Jurkat, Clone E6-1 (cell line): ENCODE measurements around the gene NIPAL3. TPM values are rescaled to one million over a fixed set of nuclear protein-coding genes. Genes with fewer than 3 reads are reported as not detected.

Experiments used
- DNase-seq: peaks from one replicate; pipeline ENCODE4 v3.0.0-alpha.2; 2011; ENCODE audit warnings: low read depth, low spot score
- H3K4me3 ChIP-seq: 2 replicates; pipeline ENCODE4 v1.5.1; 2011; ENCODE audit warnings: mild to moderate bottlenecking, low read length, control low read depth, moderate library complexity
- polyA plus RNA-seq: library from polyadenylated mRNA; unstranded; fragments of >200 nt; gene quantifications from one replicate; pipeline ENCODE4 v1.2.1, GENCODE V29; 2012; ENCODE audit warnings: missing spikeins; ENCODE audit not compliant: insufficient read length, insufficient read depth

The NIPAL3 gene
- polyA plus RNA-seq = 15.5 TPM

DNA sequence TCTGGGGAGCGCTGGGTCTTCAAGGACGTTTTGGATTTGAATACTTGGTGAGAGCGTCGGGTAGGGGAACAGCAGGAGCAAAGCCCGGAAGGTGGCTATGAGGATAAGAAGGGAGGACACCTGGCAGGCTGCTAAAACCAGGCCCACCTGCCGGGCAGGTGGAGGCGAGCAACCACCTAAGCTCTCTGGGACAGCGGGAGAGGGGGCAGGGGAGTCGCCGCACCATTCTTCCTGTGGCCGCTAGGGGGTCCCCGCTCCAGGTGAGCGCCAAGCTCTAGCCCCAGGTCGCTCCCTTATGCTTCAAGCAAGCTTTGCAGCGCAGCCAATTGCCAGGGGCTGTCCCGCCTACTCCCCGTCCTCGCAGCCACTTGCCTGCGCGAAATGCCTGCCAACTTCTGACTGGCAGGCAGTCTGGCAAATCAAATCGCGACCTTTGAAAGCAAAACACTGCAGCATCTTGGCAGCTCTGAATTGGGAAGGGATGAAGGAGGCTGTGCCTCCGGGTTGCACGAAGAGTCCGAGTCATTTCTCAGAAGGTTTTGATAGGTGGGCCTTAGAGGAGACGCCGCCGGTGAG, at the start of gene NIPAL3:
NIPAL3 (plus strand) TSS at position 469 of the 576 bp plus-strand sequence. CDS start 3,746 bp downstream, outside the sequence.
- peak; percentile 99 for DNase-seq
- peak within 1 kb of the TSS; percentile 87 for H3K4me3 ChIP-seq

DNA sequence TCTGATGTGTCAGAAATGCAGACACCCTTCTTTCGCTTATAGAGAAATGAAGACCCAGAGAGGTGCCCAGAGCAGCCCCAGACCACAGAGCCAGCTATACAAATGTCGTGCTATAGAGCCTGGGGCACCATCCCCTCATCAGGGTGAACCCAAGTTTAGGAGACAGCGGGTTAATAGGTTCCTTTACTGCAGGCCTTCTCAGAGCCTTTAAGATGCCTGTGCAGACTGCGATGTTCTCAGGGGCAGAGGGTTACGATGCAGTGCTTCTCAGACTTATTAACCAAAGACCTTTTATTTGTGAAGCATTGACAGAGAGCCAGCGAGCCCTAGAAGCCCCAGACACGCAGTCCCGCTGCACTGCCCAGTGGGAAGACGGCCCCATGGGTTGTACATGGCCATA, 48.9 kb upstream of the NIPAL3 start:
- no peak overlapping the region for H3K4me3 ChIP-seq
- no peak for DNase-seq

DNA sequence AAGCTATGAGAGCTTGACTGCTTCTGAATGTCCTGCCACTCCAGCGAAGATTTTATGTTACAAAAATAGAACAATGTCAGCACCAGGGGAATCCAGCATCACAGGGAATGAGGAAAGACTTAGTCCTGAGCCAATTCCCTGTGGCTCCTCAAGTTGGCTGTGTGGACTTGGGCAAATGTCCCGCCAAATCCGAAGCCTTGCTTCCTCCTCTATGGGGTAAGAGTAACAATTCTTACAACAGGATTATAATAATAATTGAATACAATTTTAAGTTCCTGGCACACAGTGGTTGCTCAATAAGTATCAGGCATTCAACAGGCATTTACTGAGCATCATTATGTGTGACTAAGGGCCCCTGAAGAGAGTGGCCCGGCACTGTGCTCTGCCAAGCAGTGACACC, 46.4 kb upstream of the NIPAL3 start:
- DNase-seq = no peak
- H3K4me3 ChIP-seq = no peak overlapping the region

DNA sequence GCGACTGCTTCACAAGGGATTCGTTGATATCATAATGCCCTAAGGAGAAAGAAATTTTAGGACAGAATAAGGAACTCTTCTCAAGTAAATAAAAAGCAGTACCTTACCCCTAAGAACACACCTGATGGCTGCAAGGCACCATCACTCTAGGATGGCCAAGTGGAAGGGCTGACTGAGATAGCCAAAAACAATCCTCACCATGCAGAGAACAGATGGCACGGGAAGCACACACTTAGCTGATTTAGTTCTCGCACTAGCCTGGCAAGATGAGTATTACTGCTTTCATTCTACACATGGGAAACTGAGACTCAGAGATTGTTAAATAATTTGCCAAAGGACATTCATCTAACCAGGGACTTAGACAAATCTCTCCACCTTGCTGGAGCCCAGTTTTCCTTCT, 45.8 kb upstream of the NIPAL3 start:
- no peak overlapping the region for H3K4me3 ChIP-seq
- no peak for DNase-seq

DNA sequence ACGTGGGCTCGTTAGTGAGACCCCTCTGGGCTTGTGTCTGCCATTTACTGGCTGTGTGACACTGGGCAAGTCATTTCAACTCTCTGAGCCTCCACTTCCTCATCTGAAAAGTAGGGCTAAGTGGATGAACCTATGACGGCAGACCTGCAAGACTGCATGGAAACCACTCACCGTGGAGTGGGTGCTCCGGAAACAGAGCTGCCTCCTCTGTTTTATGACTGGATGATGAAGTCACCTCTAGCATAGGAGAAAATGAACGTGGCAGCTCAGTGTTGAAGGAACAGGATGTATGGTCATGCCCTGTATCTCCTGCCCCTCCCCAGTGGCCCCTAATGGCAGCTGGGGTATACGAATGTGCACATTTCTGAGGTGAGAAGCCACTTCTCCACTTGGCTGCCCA, 42.6 kb upstream of the NIPAL3 start:
- DNase-seq = no peak
- H3K4me3 ChIP-seq = no peak overlapping the region

DNA sequence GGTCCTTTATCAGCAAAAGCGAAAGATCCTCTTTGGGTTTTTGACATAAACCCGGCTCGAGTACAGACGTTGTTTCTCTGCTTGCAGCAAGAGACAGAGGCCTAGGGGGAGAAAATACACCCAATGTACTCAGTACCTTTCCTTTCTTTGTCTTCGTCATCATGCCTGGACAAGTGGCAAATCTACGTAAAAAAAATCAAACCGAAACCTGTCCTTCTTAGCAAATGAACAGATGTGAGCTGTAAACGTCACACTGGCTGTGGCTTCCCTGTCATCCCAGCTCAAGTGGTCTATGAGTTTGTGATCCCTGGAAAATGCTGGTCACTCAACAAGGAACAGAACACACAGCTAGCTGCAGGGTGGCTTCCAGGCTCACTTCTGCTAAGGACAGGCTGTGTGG, 41.9 kb upstream of the NIPAL3 start:
- no peak overlapping the region for H3K4me3 ChIP-seq
- DNase-seq = no peak

DNA sequence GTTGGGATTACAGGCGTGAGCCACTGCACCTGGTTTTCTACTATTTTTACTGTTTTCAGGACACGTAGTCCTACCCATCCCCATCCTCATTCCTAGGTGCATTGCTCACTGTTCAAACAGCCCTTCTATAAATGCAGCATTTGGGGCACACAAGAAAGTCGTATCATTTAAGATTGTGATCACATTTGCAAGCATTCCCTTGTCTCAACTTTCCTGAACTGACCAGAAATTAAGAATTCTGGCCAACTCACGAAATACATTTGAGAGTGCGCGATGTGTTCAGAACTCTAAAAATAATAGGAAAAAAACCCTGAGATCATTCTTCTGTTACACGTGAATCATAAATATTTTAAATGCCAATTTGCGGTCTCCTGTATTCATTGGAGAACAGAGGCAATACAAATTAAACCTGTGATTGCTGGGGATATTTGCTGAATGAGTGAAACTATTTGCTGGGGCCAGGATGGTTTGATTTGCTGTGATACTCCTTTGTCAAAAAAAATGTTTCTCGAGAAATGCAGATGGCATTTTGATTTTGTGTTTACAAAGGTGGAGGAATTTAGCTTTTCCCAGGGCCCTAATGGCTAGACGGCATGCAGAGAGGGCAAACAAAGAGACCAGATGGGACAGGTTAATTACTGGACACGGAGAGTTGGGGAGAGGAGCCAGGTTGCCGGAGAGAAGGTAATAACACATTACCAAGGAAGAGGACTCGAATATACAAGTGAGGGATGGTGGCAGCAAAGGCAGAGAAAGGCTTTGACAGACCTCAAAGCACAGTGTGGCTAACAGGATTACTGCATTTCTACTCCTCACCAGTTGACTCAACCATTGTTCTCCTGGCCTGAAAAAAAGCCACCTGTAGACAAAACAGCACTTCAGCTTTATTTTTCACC, 40.5 kb upstream of the NIPAL3 start:
- DNase-seq = no peak
- H3K4me3 ChIP-seq = no peak overlapping the region

DNA sequence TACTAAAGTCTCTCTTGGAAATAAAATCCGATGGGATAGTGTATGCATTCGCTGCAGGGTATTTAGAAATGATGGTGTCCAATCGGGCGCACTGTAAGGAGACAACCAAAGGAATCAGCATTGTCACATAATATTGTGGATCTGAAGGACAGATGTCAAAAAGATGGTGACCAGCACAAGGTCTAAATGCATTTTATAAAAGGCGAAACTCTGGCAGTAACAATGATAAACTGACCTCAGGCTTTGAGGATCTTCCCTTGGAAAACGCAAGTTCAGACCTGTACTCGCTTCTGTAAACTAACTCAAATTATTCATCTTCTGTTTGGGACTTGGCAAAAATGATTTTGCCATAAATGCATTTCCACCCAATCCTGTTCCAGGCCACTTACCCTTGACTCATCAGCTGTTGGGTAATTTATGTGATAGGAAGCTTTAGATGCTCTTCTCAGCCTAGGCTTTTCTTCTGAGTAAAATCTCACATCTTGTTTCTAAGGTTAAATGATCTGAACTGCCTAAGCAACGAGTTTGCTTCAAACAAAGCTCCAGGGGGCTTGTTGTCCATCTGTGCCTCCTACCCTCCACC, 35.8 kb upstream of the NIPAL3 start:
- H3K4me3 ChIP-seq = no peak overlapping the region
- no peak for DNase-seq

DNA sequence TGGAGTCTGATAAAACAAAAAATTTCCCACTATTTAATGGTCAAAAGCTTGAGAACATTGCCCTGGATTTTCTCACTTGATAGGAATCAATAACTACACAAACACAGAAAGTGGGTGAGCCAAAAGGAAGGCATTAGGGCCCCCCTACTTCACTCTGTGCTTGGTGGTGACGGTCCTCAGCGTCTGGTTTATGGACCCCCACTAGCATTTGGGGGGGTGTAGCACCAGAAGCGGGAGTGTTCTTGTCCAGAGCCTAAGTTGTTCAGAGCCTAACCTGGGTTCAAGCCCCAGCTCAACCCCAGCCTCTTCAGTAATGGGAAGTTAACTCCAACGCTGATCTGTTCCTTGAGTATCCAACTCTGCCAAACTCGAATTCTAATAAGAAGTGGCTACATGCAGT, 35.1 kb upstream of the NIPAL3 start:
- no peak overlapping the region for H3K4me3 ChIP-seq
- DNase-seq = no peak

DNA sequence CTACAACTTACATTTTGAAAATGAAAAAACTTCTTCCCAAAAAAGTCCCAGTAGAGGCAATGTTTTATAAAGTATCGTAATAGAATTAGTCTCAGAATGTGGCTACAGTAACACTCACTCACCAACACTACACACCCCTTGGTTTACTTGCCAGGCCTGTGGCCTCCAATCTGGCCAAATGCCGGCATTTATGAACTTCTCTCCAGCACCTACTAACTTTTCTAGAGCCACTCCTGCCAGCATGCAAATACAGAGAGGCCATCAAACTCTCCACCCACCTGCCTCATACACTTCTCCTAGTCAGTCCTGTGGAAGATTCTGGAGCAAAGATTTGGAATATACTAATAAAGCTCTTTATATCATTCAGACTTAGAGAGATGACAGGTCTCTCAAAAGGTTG, 34.3 kb upstream of the NIPAL3 start:
- H3K4me3 ChIP-seq = no peak overlapping the region
- DNase-seq = no peak

DNA sequence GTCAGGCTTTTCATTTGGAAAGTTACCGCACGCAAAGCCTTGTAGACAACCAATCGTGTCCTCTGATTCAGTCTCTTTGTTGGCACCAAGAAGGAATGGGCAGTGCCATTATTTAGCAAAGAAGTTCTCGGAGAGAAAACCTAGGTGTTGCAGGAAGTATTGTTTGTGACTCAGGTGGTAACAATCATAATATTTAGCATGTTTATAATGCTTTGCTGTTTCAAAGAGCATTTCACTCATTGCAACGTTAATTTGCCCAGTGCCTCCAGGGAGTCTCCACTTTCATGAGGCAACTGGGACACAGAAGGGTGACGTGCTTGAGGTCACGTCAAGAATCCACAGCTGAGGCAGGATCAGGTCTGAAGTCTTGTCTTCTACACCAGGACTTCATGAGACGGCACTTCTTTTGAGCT, 33.4 kb upstream of the NIPAL3 start:
- no peak overlapping the region for H3K4me3 ChIP-seq
- DNase-seq = no peak

DNA sequence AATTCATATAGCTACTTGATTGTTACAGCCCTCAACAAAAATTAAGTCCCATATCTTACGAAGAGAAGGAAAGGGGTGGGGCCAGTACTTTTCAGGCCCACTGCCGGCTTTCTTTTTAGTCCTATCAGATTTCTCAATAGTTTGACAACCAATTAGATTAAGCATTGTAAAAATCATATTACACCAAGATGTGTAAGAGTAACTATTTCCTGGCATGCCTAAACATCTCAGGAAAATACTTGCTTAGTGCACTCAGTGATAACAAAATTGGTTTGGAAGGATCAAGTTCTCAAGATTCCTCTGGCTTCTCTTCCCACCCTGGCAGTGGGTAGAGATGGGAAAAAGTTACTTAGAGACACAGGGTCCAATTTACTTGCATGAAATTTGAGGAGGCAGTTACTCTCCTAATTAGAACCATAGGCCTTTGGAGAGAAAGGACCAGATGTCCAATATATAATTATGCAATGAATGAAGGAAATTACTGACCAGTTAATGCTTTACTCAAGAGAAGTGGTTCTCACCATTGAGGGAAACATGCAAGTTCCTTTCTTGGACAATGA, 32.1 kb upstream of the NIPAL3 start:
- no peak for DNase-seq
- no peak overlapping the region for H3K4me3 ChIP-seq

DNA sequence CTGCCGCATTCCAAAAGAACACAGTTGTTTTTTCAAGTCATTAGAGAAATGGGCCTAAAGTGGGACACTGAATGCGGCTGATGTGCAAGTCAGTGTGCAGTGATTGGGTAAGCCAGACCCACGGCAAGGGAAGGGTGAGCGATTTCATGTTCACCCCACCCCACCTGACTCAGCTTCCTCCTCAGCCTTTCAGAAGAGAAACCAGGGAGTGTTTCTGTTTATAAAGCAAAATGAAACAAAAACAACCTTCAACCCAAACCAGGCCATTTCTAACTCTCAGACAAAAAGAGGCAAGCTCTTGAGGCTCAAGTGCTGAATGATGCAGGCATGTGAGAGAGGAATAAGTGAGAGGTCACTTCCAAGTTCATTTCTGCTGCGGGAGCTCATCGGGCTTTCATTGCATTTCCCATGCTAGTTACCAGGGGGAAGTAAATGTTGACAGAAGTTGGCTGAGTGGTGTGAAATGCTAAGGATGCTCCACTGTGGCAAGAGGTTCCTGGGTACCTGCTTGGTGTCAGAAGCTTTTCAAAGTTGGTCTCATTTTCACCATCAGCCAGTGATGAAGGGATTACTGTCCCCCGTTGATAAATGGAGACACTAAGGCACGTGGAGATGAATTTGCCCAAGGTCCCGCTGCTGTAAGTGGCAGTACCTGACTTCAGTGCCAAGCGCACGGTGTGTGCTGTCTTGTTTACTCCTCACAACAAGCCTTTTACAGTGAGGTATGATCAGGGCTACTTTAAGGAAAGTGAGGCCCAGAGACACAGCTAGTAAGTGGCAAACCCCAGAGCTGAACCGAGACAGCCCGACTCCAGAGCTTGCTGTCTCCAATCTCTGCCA, 31.1 kb upstream of the NIPAL3 start:
- no peak for DNase-seq
- H3K4me3 ChIP-seq = no peak overlapping the region

DNA sequence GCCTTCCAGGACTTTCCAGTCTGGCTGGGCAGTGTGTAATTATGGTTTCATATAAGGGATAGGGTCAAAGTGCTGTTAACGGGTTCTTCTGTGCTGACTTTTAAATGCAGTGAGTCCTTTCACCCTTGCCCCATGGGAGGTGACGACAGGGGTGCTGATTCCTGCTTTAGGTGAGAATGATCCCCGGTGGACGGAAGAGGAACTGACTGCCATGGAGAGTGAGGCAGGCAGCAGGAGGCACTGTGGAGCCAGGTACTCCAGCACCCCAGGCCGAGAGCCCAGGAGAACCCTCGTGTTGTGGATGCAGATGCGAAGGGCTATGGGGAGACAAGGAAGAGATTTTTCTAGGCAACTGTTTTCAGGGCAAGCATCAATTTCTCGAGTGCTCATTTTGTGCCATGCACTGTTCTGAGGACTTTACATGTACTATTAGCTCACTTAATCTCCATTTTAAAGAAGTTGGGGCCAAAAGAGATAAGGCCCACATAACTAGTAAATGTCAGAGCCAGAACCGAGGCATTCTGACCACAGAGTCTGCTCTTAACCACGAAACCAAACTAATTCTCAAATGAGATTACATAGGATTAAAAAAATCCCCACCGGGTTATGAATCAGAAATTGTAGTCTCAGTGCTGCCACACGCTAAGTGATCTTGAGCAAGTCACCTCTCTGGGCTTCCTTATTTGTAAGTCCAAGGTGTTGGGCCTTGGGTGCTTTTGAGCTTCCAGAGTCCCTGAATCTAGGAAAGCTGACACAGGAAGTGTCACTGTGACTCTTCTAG, 30.3 kb upstream of the NIPAL3 start:
- DNase-seq = no peak

DNA sequence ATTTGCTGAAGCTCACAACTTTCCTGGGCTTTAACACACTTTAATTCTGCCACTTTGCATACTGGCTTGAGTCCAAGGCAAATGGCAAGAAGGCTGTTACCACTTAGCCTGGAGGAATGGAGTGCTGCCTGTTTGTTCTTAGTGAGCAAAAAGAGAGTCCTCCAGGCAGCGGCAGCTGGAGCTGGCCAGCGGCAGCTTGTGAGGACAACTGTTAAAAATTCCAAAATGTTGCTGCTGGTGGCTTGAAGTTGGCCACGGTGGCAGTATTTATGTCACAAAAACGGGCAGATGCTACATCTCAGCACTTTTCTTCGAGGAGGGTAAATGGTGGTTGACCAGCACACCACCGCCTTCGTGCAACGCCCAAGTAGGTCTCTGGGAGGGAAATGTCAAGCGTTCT, 29.4 kb upstream of the NIPAL3 start:
- DNase-seq = no peak

More for the DNA sequence above, 30.3 kb upstream of the NIPAL3 start:
- no peak overlapping the region for H3K4me3 ChIP-seq

DNA sequence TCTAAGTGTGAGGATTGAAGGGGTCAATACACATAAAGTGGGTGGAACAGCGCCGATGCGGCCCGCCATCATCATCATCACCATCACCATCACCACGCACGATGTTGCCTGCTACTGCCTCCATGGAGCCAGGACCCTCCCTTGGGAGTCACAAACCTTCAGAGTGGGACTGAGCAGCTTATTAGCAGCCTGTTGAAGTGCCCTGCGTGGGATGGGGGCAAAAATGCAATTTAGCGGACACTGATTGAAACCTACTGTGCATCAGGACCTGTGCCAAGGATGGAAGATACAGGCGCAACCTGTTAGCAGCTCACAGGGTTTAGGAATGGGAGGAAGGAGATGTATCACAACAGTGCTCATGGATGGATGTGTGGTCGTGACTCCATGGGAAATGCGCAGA, 28.7 kb upstream of the NIPAL3 start:
- no peak for DNase-seq

More for the DNA sequence above, 29.4 kb upstream of the NIPAL3 start:
- no peak overlapping the region for H3K4me3 ChIP-seq

DNA sequence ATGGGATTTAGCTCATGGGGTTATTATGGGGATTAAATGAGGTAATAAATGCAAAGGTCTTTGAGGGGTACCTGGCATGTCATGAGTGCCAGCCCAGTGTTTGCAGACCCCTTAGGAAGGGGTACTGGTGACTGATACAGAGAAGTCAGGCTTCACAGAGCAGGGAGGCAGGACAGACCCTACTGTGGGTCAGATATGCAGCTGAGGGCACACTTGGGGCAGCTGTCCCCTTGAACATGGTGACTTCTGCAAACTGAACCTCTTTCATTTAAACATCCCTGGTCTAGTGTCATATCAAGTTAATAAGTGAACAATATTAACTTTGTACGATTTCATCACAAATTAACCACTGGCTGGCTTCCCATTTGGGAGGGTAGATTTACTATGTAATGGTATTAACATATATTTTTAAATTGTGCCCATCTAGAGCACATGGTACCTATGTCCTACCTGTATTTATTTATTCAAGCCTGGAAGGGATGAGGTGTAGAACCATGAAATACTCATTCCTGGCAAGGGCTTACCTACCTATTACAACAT, 27.9 kb upstream of the NIPAL3 start:
- no peak overlapping the region for H3K4me3 ChIP-seq
- no peak for DNase-seq

More for the DNA sequence above, 28.7 kb upstream of the NIPAL3 start:
- H3K4me3 ChIP-seq = no peak overlapping the region

DNA sequence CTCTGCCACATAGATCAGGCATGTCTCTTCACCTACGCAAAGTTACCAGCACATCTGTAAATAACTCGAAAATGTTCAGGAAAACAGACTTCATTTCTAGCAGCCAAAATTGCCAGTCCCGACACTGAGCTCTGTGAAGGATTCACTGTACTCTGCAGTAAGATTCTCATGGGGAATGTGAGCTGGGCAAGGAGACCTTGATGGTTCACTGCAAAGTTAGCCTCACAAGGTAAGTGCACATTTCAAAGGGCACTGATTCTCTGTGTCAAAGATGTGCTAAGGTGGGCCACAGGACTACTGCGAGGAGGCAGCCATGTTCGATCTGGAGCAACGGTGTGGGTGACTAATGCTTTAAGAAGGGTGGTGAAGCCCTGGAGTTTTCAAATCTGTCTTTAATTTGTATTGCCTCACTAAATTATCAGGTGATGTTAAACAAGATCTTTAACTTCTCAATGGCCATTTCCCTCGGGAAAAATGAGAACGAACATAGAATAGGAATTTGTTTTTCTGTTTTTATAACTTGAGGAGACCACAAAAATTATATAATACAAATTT, 27.2 kb upstream of the NIPAL3 start:
- no peak for DNase-seq
- no peak overlapping the region for H3K4me3 ChIP-seq
